ENCODE measurements around the gene ZNF300.
"Not testable (repeated sequence)": the region's sequence is repeated elsewhere in the genome, so short reads cannot be mapped to it uniquely, and the experiment has no call there.

ZNF300 gene

DNA sequence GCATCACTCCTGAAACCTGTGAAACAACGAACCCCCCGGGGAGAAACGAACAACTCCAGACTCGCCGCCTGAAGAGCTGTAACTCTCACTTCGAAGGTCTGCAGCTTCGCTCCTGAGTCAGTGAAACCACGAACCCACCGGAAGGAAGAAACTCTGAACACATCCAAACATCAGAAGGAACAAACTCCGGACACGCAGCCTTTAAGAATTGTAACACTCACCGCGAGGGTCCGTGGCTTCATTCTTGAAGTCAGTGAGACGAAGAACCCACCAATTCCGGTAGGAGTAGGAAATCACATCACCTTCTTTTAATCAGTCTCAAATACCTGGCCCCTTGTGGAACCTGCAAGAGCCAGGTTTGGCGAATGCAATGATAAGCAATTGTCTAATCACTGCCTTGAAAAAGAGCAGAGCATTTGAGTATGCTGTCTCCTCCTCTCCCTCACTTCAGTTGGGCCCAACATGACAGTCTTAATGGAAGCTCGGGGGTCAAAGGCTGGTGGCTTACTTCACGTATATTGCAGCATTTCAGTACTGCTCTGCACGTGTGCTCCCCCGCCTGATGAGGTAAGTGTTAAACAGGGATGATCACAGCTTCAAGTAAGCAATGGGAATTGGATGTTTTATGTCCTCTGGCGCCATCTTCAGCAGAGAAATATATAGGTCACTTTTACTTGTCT is 58.0 kb downstream of the ZNF300 start:
- peak; percentile 87 for DNase-seq (ENCODE audit: low read depth, low spot score)
- H3K4me3 ChIP-seq (ENCODE audit: low read depth, low read length) = no peak overlapping the region
- in situ Hi-C loops (cut with HindIII; ENCODE audit: low sequenced_read_pairs) = no loop called here
- TF ChIP-seq, protein P1, sequence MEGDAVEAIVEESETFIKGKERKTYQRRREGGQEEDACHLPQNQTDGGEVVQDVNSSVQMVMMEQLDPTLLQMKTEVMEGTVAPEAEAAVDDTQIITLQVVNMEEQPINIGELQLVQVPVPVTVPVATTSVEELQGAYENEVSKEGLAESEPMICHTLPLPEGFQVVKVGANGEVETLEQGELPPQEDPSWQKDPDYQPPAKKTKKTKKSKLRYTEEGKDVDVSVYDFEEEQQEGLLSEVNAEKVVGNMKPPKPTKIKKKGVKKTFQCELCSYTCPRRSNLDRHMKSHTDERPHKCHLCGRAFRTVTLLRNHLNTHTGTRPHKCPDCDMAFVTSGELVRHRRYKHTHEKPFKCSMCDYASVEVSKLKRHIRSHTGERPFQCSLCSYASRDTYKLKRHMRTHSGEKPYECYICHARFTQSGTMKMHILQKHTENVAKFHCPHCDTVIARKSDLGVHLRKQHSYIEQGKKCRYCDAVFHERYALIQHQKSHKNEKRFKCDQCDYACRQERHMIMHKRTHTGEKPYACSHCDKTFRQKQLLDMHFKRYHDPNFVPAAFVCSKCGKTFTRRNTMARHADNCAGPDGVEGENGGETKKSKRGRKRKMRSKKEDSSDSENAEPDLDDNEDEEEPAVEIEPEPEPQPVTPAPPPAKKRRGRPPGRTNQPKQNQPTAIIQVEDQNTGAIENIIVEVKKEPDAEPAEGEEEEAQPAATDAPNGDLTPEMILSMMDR (IDR thresholded peaks at IDR 0.05; ENCODE audit: low read depth, low read length) = peak; percentile 61

DNA sequence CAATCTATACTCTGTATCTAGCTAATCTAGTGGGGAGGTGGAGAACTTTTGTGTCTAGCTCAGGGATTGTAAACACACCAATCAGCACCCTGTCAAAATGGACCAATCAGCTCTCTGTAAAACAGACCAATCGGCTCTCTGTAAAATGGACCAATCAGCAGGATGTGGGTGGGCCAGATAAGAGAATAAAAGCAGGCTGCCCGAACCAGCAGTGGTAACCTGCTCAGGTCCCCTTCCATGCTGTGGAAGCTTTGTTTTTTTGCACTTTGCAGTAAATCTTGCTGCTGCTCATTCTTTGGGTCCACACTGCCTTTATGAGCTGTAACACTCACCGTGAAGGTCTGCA is 58.5 kb downstream of the ZNF300 start, which contains the start of gene IRGM:
Gene IRGM, plus strand, starts transcription at position 214 of the 346 bp plus-strand sequence. CDS start 1,603 bp downstream, outside the sequence.
- DNase-seq (ENCODE audit: low read depth, low spot score); H3K4me3 ChIP-seq (ENCODE audit: low read depth, low read length); in situ Hi-C loops (cut with HindIII; ENCODE audit: low sequenced_read_pairs): not testable (repeated sequence)

DNA sequence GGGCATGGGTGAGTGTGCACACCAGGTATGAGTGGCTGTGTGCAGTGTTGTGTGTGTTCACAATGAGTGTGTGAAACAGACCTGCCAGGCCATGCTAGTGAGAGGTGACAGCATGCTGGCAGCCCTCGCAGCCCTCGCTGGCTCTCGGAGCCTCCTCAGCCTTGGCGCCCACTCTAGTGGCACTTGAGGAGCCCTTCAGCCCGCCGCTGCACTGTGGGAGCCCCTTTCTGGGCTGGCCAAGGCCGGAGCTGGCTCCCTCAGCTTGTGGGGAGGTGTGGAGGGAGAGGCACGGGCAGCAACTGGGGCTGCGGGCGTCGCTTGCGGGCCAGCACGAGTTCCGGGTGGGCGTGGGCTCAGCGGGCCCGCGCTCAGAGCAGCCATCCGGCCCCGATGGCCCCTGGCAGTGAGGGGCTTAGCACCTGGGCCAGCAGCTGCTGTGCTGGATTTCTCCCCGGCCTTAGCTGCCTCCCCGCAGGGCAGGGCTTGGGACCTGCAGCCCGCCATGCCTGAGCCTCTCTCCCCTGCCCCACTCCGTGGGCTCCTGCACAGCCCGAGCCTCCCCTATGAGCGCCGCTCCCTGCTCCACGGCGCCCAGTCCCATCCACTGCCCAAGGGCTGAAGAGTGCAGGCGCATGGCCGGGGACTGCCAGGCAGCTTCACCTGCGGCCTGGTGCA is 59.5 kb downstream of the ZNF300 start:
- H3K4me3 ChIP-seq (ENCODE audit: low read depth, low read length); DNase-seq (ENCODE audit: low read depth, low spot score); in situ Hi-C loops (cut with HindIII; ENCODE audit: low sequenced_read_pairs): not testable (repeated sequence)
